Rectal smooth muscle tissue (tissue), 1 donor: Measurements from ENCODE around the gene CCSER1.
"Not testable (repeated sequence)": the region's sequence is repeated elsewhere in the genome, so short reads cannot be mapped to it uniquely, and the experiment has no call there.

Experiments
- H3K27ac ChIP-seq: one replicate; pipeline ENCODE4 v1.7.0; 2013; ENCODE audit warnings: low read depth, low read length, inconsistent platforms
- H3K27me3 ChIP-seq: one replicate; pipeline ENCODE4 v1.7.0; 2013; ENCODE audit warnings: low read length; ENCODE audit not compliant: control insufficient read depth, insufficient read depth
- H3K36me3 ChIP-seq: one replicate; pipeline ENCODE4 v1.7.0; 2013; ENCODE audit warnings: low read length; ENCODE audit not compliant: control insufficient read depth, insufficient read depth
- H3K4me1 ChIP-seq: one replicate; pipeline ENCODE4 v1.7.0; 2013; ENCODE audit warnings: low read length; ENCODE audit not compliant: control insufficient read depth, insufficient read depth
- H3K4me3 ChIP-seq: one replicate; pipeline ENCODE4 v1.7.0; 2013; ENCODE audit warnings: low read length
- H3K9ac ChIP-seq: one replicate; pipeline ENCODE4 v1.7.0; 2013; ENCODE audit warnings: low read length

The CCSER1 gene

DNA sequence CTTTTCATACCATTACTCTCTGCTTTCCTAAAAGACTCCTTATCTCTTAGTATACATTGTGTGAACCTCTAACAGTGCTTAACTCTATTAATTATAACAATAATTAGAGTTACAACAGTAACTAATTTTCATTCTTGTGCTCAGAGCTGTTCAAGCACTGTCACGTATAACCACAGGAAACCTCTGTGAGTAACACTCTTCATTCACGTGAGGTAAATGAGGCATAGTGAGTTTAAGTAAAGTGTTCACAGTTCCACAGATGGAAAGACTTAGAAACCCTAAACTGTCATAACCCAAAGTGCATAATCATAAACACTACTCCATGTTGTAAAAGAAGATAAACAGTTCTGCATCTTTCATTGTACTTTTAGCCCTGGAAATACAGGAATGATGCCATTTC is 222.4 kb downstream of the CCSER1 start:
- no peaks in the 10 kb centered on the region for H3K36me3 ChIP-seq
- no peak overlapping the region for H3K27ac ChIP-seq
- no peaks in the 10 kb centered on the region for H3K4me1 ChIP-seq
- H3K9ac ChIP-seq = no peak overlapping the region
- no peak overlapping the region for H3K4me3 ChIP-seq
- no peaks in the 10 kb centered on the region for H3K27me3 ChIP-seq

DNA sequence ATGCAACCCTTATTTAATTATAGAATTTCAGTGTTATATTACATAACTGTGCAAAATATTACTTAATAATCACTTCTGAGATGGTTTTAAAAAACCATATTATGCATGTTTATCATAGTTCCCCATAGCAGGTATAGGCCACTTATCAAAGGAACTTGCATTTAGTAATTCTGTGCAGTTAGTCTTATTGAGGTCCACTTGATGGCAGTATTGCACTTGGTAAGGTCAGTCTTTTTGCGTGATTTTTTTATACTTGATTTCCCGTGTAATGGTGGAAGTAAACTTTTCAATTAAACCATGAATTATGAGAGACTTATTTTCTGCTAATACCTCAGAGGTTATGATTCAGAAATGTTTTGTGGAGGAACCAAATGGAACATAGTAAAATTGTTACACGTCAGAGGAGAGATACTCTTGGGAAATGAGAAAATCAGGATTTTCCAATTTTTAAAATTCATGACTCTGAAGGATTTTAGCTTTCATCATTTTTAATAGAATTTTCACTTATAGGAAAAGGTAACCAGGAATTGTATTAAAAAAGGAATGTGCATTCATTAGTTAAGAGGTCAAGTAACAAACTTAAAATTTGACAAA is 230.0 kb downstream of the CCSER1 start:
- H3K4me3 ChIP-seq = no peak overlapping the region

DNA sequence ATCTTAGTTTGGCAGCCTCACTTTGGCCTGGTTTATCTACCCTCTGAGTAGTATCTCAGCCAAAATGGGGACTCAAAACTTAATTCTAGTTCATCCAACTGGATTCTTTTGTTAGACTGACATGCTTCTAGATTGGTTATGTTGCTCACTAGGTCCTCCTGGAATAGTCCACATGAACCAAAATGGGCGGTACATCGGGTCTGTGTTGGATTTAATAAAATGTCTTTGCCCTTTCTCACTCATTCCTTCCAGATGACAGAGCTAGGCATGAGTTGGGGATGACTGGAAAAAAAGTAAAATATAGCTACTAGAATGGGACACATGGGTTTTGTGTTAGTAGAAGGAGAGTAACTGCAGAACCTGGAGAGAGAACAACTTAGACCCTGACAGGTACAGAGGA is 247.9 kb downstream of the CCSER1 start:
- Histone ChIP-seq H3K9ac (no peak overlapping the region), H3K4me3 (no peak overlapping the region), H3K27me3 (no peaks in the 10 kb centered on the region), H3K27ac (no peak overlapping the region), H3K36me3 (no peaks in the 10 kb centered on the region), H3K4me1 (no peaks in the 10 kb centered on the region)

More for the DNA sequence above, 230.0 kb downstream of the CCSER1 start:
- no peaks in the 10 kb centered on the region for H3K4me1 ChIP-seq
- H3K36me3 ChIP-seq = no peaks in the 10 kb centered on the region
- H3K9ac ChIP-seq = no peak overlapping the region
- no peak overlapping the region for H3K27ac ChIP-seq
- no peaks in the 10 kb centered on the region for H3K27me3 ChIP-seq

DNA sequence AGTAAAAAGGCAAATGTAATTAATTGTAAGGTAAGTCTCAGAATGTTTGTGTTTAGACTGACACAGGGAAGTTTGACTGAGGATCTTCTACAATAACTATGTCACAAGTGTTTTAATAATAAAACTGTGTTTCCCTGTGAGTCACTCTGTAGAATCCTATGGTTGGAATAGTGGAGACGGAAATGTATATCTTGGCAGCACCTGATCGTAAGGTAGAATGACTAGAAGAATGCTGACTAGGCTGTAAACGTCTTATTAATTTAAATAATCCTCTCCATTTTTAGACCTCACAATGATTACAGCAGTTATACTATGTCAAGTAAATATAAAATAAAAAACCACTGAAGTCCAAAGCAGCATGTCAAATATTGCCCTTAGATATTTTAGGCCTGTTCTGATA is 266.0 kb downstream of the CCSER1 start:
- H3K27me3 ChIP-seq = no peaks in the 10 kb centered on the region
- H3K27ac ChIP-seq = no peak overlapping the region
- no peak overlapping the region for H3K4me3 ChIP-seq
- H3K9ac ChIP-seq = no peak overlapping the region
- H3K36me3 ChIP-seq = no peaks in the 10 kb centered on the region
- no peaks in the 10 kb centered on the region for H3K4me1 ChIP-seq

DNA sequence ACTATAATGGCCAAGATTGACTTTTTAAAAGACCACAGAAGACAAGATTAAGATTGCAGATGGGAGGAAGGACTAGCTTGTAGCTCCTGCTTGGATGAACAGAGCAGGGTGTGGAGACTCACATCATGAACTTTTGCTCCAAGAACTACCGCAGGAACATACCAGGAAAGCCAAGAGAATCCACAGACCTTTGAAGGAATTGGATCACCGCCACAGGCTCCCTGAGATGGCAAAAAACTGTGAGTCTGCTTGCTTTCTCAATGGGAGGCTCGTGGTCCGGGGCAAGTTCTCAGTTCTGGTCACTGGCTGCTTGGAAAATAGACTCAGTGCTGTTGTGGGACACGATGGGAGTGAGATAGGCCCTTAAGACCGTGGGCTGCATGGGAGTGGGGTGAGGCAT is 276.6 kb downstream of the CCSER1 start:
- Histone ChIP-seq H3K4me1 (no peaks in the 10 kb centered on the region), H3K9ac (no peak overlapping the region), H3K36me3 (no peaks in the 10 kb centered on the region), H3K27me3 (no peaks in the 10 kb centered on the region), H3K4me3 (no peak overlapping the region), H3K27ac (no peak overlapping the region)

DNA sequence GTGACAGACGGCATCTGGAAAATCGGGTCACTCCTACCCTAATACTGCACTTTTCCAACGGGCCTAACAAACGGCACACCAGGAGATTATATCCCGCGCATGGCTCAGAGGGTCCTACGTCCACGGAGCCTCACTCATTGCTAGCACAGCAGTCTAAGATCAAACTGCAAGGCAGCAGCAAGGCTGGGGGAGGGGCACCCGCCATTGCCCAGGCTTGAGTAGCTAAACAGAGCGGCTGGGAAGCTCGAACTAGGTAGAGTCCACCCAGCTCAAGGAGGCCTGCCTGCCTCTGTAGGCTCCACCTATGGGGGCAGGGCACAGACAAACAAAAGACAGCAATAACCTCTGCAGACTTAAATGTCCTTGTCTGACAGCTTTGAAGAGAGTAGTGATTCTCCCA is 280.7 kb downstream of the CCSER1 start:
- not testable (repeated sequence) for H3K27me3 ChIP-seq, H3K27ac ChIP-seq, H3K4me1 ChIP-seq, H3K4me3 ChIP-seq, H3K36me3 ChIP-seq, H3K9ac ChIP-seq

DNA sequence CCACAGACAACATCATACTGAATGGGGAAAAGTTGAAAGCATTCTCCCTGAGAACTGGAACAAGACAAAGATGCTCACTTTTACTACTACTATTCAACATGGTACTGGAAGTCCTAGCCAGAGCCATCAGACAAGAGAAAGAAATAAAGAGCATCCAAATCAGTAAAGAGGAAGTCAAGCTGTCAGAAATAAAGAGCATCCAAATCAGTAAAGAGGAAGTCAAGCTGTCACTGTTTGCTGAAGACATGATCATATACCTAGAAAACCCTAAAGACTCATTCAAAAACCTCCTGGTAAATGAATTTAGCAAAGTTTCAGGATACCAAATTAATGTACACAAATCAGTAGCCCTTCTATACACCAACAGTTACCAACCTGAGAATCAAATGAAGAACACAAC is 285.6 kb downstream of the CCSER1 start:
- H3K27ac ChIP-seq, H3K27me3 ChIP-seq, H3K9ac ChIP-seq, H3K4me3 ChIP-seq, H3K4me1 ChIP-seq, H3K36me3 ChIP-seq: not testable (repeated sequence)

DNA sequence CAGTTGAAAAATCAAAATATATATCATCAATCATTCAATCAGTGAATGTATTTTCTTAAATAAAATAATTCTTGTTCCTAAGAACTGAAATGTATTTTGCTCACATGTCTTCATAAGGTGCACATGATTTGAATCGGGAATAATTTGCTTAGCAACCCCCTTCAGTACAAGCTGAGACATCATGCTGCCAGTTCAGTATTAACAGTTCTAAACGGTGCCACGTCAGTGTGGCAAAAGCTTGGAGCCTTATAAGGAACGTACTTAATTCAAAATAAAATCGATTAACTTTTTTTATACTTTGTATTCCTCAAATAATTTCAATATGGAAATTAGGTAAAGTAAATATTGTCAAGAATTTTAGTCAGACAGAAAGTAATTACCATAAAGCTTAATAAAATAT is 287.9 kb downstream of the CCSER1 start:
- H3K4me3 ChIP-seq = no peak overlapping the region
- no peaks in the 10 kb centered on the region for H3K36me3 ChIP-seq
- H3K27ac ChIP-seq = no peak overlapping the region
- no peaks in the 10 kb centered on the region for H3K4me1 ChIP-seq
- H3K9ac ChIP-seq = no peak overlapping the region
- no peaks in the 10 kb centered on the region for H3K27me3 ChIP-seq

DNA sequence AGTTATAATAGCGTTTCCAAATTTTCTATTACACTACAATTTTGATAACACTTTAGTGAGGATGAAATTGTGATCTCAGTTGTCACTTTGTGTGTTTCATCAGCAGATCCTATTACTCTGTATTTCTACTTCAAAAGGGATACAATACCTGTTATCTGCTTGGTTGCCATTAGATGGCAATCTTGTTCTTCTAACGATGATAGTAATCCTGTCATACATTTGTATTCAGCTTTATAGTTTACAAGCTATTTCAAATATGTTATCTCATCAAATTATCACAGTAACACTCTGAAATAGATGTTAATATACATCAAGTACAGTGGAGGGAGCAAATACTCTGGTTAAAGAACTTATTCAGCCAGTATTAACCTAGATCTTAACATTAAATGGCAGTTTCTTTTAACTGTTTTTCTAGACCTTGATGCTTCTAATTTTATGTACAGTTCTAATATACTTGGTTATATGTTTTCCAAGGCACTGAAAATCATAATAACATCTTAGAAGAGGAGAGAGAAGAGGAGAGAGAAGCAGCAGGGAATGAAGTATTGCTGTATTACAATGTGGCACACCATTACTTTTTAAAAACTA is 292.0 kb downstream of the CCSER1 start:
- Histone ChIP-seq H3K27me3 (no peaks in the 10 kb centered on the region), H3K4me3 (no peak overlapping the region), H3K27ac (no peak overlapping the region), H3K9ac (no peak overlapping the region), H3K4me1 (no peaks in the 10 kb centered on the region), H3K36me3 (no peaks in the 10 kb centered on the region)

DNA sequence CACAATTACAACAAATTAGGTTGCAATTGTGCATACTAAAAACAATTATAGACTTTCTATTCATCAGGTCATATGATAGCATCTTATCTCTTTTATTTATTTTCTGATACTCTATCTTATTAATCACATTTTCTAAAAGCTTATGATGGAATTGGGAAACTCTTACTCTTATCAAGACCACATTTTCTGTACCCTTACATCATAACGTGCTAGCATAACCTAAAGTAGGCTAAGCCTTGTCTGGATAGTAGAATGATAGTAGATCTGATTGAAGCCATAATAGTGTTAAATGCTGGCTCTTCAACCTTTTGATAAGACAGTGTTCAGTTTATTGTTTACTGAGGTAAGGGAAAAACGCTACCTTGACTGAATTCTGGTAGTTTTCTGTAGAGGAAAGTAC is 294.0 kb downstream of the CCSER1 start:
- Histone ChIP-seq H3K27me3 (no peaks in the 10 kb centered on the region), H3K36me3 (no peaks in the 10 kb centered on the region), H3K9ac (no peak overlapping the region), H3K4me3 (no peak overlapping the region), H3K4me1 (no peaks in the 10 kb centered on the region), H3K27ac (no peak overlapping the region)

DNA sequence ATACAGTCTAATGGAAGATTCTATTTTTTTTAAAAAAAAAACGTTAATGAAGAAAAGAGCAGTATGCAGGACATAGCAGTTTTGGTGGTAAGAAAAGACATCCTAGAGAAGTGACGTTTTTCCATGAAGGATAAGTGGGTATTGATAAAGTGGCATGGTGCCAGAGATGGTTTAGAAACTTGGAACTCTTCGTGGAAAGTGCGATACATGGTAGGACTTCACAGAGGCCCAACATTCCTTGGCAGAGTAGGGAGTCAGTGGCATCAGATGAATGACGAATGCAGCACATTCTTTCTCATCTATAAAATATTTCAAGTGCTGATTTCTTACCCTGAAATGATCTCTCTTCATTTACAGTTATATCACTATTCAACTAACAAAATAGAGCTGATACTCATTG is 298.7 kb downstream of the CCSER1 start:
- no peaks in the 10 kb centered on the region for H3K36me3 ChIP-seq
- no peak overlapping the region for H3K9ac ChIP-seq
- no peaks in the 10 kb centered on the region for H3K4me1 ChIP-seq
- no peak overlapping the region for H3K4me3 ChIP-seq
- H3K27me3 ChIP-seq = no peaks in the 10 kb centered on the region
- no peak overlapping the region for H3K27ac ChIP-seq

DNA sequence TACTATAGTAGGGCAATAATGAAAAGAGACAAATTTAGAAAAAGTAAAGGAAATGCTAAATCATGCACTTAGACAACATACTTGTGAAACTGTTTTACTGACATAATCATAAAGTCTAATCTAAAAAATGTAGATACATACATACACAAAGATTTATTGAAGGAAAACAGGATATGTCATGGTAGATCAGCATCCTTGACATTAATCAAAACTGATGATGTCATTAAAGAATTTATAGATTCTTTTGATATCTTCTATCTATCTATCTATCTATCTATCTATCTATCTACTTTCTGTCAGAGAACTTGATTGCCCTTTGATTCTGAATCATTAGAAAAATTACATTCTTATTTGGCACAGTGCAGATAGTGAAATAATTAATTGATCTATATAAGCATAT is 311.3 kb downstream of the CCSER1 start:
- H3K9ac ChIP-seq = no peak overlapping the region
- H3K27me3 ChIP-seq = no peaks in the 10 kb centered on the region
- H3K4me3 ChIP-seq = no peak overlapping the region
- H3K27ac ChIP-seq = no peak overlapping the region
- H3K4me1 ChIP-seq = no peaks in the 10 kb centered on the region
- no peaks in the 10 kb centered on the region for H3K36me3 ChIP-seq

DNA sequence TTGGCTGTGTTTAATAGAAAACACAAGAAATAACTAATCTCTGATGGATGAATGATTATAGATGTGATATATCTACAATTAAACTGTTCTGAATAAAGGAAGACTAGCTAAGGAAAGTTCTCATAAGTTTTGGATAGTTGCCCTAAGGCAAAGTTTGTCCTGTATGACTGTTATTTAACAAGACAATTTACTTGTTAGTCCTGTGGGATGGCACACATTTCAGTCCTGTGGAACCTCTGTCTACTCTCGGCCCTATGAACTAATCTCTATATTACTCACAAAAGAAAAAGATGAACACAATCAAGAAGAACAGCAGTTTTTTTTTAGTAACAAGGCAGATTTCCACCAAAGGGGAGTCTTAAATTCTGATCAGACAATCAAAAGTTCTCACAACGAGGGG is 314.6 kb downstream of the CCSER1 start:
- H3K27ac ChIP-seq = no peak overlapping the region
- no peaks in the 10 kb centered on the region for H3K27me3 ChIP-seq
- no peak overlapping the region for H3K4me3 ChIP-seq
- no peaks in the 10 kb centered on the region for H3K36me3 ChIP-seq
- H3K9ac ChIP-seq = no peak overlapping the region
- H3K4me1 ChIP-seq = no peaks in the 10 kb centered on the region
